Bronchial epithelial cell (primary cell): ENCODE measurements around the gene APEX1. TPM values are rescaled to one million over a fixed set of nuclear protein-coding genes. Genes with fewer than 3 reads are reported as not detected.

Source experiments
- DNase-seq: peaks from one replicate; pipeline ENCODE4 v3.0.0-alpha.2; 2010; ENCODE audit warnings: low read depth
- FAIRE-seq: peaks from 2 replicates; lab custom pipeline; 2011; peaks lifted over from hg19 to GRCh38; lab: Jason Lieb, UNC
- H3K27me3 ChIP-seq: 2 replicates; pipeline ENCODE4 v1.5.1; 2011; ENCODE audit warnings: low read length; ENCODE audit not compliant: control insufficient read depth, insufficient read depth
- H3K36me3 ChIP-seq: 2 replicates; pipeline ENCODE4 v1.5.1; 2011; ENCODE audit warnings: low read length; ENCODE audit not compliant: control insufficient read depth, insufficient read depth
- H3K4me3 ChIP-seq: 2 replicates; pipeline ENCODE4 v1.5.1; 2011; ENCODE audit warnings: mild to moderate bottlenecking, low read depth, low read length, control low read depth
- total RNA-seq: library from RNA; depleted of rRNA; stranded (reverse); fragments of >200 nt; gene quantifications from 2 replicates; pipeline ENCODE4 v1.2.1, GENCODE V29; 2014
- TF ChIP-seq, protein P1 (sequence below): IDR thresholded peaks from 2 replicates; pipeline ENCODE4 v1.5.1; 2011; ENCODE audit warnings: mild to moderate bottlenecking, moderate library complexity, low read length, control low read depth, inconsistent platforms; ENCODE audit not compliant: insufficient read depth, severe bottlenecking

Gene APEX1
- total RNA-seq, 1 donor from 2014 or later, result 56.1 TPM

DNA sequence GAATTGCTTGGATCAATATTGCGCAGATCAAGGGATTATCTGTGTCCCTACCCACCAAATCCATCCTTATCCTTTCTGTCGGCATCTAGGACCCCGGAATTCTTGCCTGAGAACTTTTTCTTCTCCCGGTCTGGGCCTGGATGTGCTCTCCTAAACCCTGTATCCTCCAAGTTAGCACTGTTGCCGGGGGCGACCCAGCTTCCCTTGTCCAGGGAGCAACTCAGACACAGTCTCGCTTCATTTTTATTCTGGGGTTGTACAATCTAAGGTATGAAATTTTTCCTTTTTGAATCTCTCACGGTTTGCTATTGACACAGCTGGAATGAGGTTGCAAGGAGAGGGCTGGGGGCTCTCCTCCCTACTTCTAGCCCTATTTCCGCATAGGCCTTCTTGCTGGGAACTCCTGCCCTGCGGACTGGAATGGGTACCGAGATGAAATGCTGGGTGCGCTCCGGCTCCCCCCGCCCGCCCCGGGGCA lies 13.8 kb downstream of the APEX1 start:
- FAIRE-seq, result no peak
- peak overlapping the region; percentile 99 for H3K4me3 ChIP-seq
- TF ChIP-seq, protein P1, sequence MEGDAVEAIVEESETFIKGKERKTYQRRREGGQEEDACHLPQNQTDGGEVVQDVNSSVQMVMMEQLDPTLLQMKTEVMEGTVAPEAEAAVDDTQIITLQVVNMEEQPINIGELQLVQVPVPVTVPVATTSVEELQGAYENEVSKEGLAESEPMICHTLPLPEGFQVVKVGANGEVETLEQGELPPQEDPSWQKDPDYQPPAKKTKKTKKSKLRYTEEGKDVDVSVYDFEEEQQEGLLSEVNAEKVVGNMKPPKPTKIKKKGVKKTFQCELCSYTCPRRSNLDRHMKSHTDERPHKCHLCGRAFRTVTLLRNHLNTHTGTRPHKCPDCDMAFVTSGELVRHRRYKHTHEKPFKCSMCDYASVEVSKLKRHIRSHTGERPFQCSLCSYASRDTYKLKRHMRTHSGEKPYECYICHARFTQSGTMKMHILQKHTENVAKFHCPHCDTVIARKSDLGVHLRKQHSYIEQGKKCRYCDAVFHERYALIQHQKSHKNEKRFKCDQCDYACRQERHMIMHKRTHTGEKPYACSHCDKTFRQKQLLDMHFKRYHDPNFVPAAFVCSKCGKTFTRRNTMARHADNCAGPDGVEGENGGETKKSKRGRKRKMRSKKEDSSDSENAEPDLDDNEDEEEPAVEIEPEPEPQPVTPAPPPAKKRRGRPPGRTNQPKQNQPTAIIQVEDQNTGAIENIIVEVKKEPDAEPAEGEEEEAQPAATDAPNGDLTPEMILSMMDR, result no peak
- no peak for DNase-seq
- H3K27me3 ChIP-seq, result no peaks in the 10 kb centered on the region
- H3K36me3 ChIP-seq, result peaks cover 10% of the 10 kb centered on the region

DNA sequence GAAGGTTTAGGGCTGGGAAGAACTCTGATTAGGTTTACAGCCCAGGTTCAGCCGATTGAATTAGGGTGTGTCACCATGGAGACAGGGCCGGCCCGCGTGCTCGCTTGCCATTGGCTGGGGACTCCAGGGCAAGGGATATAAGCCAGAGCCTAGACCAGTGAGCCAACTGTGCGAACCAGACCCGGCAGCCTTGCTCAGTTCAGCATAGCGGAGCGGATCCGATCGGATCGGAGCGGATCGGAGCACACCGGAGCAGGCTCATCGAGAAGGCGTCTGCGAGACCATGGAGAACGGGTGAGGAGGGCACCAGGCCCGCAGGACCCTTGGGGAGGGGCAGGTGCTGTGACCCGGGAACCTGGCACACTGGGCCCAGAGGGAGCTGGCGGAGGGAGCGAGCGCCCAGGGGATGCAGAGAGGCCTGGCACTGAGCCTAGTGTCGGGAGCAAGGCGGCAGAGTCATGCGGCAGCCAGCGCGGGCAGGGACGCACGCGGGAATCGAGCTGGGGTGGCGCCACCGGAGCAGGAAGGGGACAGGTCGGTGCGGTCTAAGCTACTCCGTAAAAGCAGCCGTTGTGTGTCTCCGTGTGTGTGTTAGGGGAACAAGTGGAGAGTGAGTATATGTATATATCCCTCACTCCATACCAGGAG lies 14.3 kb downstream of the APEX1 start, which contains the start of gene PNP:
Gene PNP, plus strand, starts transcription at position 165 of the 648 bp plus-strand sequence. Its CDS starts 119 bp downstream, at position 284.
- DNase-seq (peak; percentile 84), FAIRE-seq (no peak)
- no peaks in the 10 kb centered on the region for H3K27me3 ChIP-seq
- peaks cover 11% of the 10 kb centered on the region for H3K36me3 ChIP-seq
- peak within 1 kb of the TSS; percentile 99 for H3K4me3 ChIP-seq
- TF ChIP-seq, protein P1, result no peak

DNA sequence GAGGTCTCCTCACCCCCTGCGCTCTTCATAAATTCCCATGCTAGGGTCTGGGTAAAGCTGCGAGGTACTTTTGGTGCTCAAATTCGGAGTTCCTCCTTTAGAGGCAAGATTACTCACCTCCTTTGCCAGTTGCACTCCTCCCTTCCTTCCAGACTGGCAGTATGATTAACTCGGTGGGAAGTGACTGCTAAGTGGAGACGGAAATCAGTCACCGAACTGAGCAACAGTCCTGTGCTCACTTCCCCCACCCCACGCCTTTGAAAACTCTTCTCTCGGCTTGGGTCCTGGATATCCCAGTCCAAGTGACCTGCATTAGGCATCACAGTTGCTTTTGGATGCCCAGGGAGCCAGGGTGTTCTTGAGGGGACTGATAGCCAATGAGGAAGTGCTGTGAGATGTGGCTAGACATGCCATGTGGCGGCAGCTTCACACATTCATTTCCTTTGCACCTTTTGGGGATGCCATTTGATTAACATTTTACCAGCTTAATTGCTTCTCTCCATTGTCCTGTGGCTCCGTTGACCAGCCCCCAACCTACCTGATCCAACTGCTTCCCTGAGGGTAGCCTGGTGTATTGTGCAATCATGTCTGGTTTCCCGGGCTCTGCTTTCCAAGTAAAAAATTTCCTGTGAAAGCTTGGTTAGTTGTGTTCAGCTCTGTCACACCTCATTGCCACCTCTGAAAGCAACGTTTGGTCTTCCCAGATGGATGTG lies 15.0 kb downstream of the APEX1 start:
- Histone ChIP-seq H3K27me3 (no peaks in the 10 kb centered on the region), H3K4me3 (peak overlapping the region; percentile 99), H3K36me3 (peaks cover 15% of the 10 kb centered on the region)
- TF ChIP-seq, protein P1, result no peak
- DNase-seq (peak; percentile 94), FAIRE-seq (no peak)

DNA sequence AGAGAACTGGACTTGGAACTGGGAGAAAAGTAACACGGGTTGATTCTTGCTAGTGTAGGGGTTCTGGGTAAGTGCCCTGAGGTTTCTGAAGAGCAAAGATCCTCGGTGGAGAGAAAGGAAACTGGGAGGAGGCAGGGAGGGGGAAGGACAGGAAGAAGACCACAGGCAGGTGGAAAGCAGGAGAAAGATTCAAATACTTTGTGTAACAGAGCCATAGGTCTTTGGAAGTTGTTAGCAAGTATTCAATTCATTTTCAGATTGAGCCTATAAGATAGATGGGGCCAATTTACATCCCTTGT lies 15.5 kb downstream of the APEX1 start:
- Histone ChIP-seq H3K4me3 (peak overlapping the region; percentile 99), H3K36me3 (peaks cover 17% of the 10 kb centered on the region), H3K27me3 (no peaks in the 10 kb centered on the region)
- DNase-seq (no peak), FAIRE-seq (no peak)
- TF ChIP-seq, protein P1, result no peak

DNA sequence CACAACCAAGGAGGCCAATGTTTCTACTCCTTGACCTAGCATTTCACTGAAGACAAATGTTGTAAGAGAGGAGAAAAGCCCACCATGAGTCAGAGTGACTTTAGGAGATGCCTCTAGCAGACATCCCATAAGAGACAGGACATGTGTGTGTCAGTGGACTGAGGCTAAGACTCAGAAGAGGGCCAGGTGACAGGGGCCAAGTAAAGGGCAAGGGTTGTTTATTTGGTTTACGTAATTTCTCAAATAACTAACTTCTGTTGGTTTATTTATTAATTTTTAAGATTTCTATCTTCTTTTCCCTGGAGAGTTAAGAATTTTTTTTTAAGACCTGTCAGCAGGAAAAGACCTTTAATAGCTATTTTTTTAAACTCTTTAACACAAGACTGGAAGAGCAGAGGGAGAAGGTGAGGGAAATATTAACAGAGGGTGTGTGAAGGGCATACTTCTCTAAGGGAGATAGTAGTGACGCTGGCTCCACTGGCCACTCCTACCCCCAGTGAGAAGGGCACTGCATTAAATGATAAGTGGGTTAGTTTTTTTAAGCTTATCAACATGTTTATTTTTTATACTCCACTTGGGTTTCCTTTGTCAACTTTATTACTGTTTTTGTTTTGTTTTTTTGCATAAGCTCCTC lies 17.6 kb downstream of the APEX1 start:
- Histone ChIP-seq H3K36me3 (peaks cover 27% of the 10 kb centered on the region), H3K4me3 (no peak overlapping the region), H3K27me3 (no peaks in the 10 kb centered on the region)
- FAIRE-seq, result no peak
- TF ChIP-seq, protein P1, result no peak
- DNase-seq, result no peak
